Lower lobe of right lung (tissue), 2 donors: ENCODE measurements around the gene LRRIQ1. TPM values are rescaled to one million over a fixed set of nuclear protein-coding genes. Genes with fewer than 3 reads are reported as not detected.

Experiments
- ATAC-seq, 2 donors: fragments of 200-7000 bp; cut with Tn5 transposase; one replicate each; pipeline ENCODE4 v1.9.1; 2020 to 2022; ENCODE audit warnings: mild to moderate bottlenecking in 2 of 2, moderate library complexity in 2 of 2
- DNase-seq: peaks from one replicate; pipeline ENCODE4 v3.0.0-alpha.2; 2020
- H3K27ac ChIP-seq: fragments of 200-600 bp; one replicate; pipeline ENCODE4 v1.8.0; 2022
- H3K27me3 ChIP-seq: fragments of 200-600 bp; one replicate; pipeline ENCODE4 v1.8.0; 2022; ENCODE audit warnings: low read depth
- H3K36me3 ChIP-seq: fragments of 200-600 bp; one replicate; pipeline ENCODE4 v1.8.0; 2022; ENCODE audit warnings: mild to moderate bottlenecking
- H3K4me1 ChIP-seq: fragments of 200-600 bp; one replicate; pipeline ENCODE4 v1.8.0; 2022
- H3K4me3 ChIP-seq: fragments of 200-600 bp; one replicate; pipeline ENCODE4 v1.8.0; 2022; ENCODE audit warnings: mild to moderate bottlenecking
- H3K9me3 ChIP-seq: fragments of 200-600 bp; one replicate; pipeline ENCODE4 v1.8.0; 2022
- CTCF ChIP-seq: fragments of 200-600 bp; IDR thresholded peaks from one replicate; pipeline ENCODE4 v1.8.0; 2022; ENCODE audit warnings: antibody characterized with exemption, mild to moderate bottlenecking
- intact Hi-C: fragments of 100-400 bp; cut with DNase I; formaldehyde crosslinking; loops from one replicate; pipeline ENCODE4 v1.11.0; 2022
- long read RNA-seq: library from polyadenylated mRNA; unstranded; transcript quantifications from one replicate; pipeline ENCODE4 v2.0.0, GENCODE V29; 2021
- total RNA-seq: library from RNA; stranded (reverse); fragmentation: NEBNext Ultra II Directional; extraction: Animal tissue kit (Norgen Biotek cat#: 25700); gene quantifications from one replicate; pipeline ENCODE4 v1.2.1, GENCODE V29; 2021
- donor health status: DM: no; HTN: yes; CAD: no; lungs with severe emphysema.

Gene LRRIQ1
- 10.6 TPM for total RNA-seq
- long read RNA-seq, partial matches to known transcripts = 3 of 6 reads
- long read RNA-seq, other reads (novel, unspliced or antisense) = 3 of 6 reads

- intact Hi-C loops = no loop called here
- H3K27ac ChIP-seq = no peak within 1 kb of the TSS
- TF ChIP-seq CTCF = no peak
- no peaks in the 10 kb centered on the region for H3K9me3 ChIP-seq
- no peaks in the 10 kb centered on the region for H3K36me3 ChIP-seq
- peak; percentile 52 for DNase-seq
- H3K27me3 ChIP-seq = no peaks in the 10 kb centered on the region
- ATAC-seq = peak; percentile 85 to 99
- H3K4me3 ChIP-seq = peak within 1 kb of the TSS; percentile 53
- no peaks in the 10 kb centered on the region for H3K4me1 ChIP-seq
Measured at GRCh38 chr12:85036234-85036707, at the start of gene LRRIQ1, which contains the start of gene TSPAN19. Gene LRRIQ1 (plus strand): TSS chr12:85036351. CDS start chr12:85038177, 1,826 bp downstream. Gene TSPAN19 (minus strand): TSS chr12:85036277. CDS start chr12:85029946, 6,331 bp downstream.

GRCh38 chr12:84986586-84986985, 49.6 kb upstream of the LRRIQ1 start:
- Histone ChIP-seq H3K4me1 (no peaks in the 10 kb centered on the region), H3K27ac (no peak overlapping the region), H3K36me3 (no peaks in the 10 kb centered on the region), H3K9me3 (no peaks in the 10 kb centered on the region), H3K27me3 (no peaks in the 10 kb centered on the region), H3K4me3 (no peak overlapping the region)
- DNase-seq (no peak), ATAC-seq (no peak)
- no peak for TF ChIP-seq CTCF
- intact Hi-C loops = no loop called here

GRCh38 chr12:84994426-84994825, 41.7 kb upstream of the LRRIQ1 start:
- intact Hi-C loops = no loop called here
- Histone ChIP-seq H3K4me1 (no peaks in the 10 kb centered on the region), H3K27ac (no peak overlapping the region), H3K36me3 (no peaks in the 10 kb centered on the region), H3K4me3 (no peak overlapping the region), H3K9me3 (no peaks in the 10 kb centered on the region), H3K27me3 (no peaks in the 10 kb centered on the region)
- no peak for DNase-seq
- no peak for ATAC-seq
- no peak for TF ChIP-seq CTCF

GRCh38 chr12:84995641-84996040, 40.5 kb upstream of the LRRIQ1 start:
- no peak overlapping the region for H3K4me3 ChIP-seq
- no peaks in the 10 kb centered on the region for H3K9me3 ChIP-seq
- no peak for TF ChIP-seq CTCF
- no peak overlapping the region for H3K27ac ChIP-seq
- H3K36me3 ChIP-seq = no peaks in the 10 kb centered on the region
- no peaks in the 10 kb centered on the region for H3K27me3 ChIP-seq
- no peaks in the 10 kb centered on the region for H3K4me1 ChIP-seq
- DNase-seq = no peak
- ATAC-seq = no peak
- intact Hi-C loops = no loop called here

GRCh38 chr12:84996759-84997158, 39.4 kb upstream of the LRRIQ1 start:
- Histone ChIP-seq H3K36me3 (no peaks in the 10 kb centered on the region), H3K27ac (no peak overlapping the region), H3K27me3 (no peaks in the 10 kb centered on the region), H3K9me3 (no peaks in the 10 kb centered on the region), H3K4me1 (no peaks in the 10 kb centered on the region), H3K4me3 (no peak overlapping the region)
- ATAC-seq (no peak), DNase-seq (no peak)
- no peak for TF ChIP-seq CTCF
- intact Hi-C loops = no loop called here
